Activated naive CD4-positive, alpha-beta T cell treated with anti-CD3 and anti-CD28 coated beads, Interleukin-2, amount 50 U/mL, for 72 hours (primary cell): ENCODE results near the gene GSG1L2. TPM values are rescaled to one million over a fixed set of nuclear protein-coding genes. Genes with fewer than 3 reads are reported as not detected.

ENCODE experiments used
- ATAC-seq, 2 donors: fragments of 150-1000 bp; cut with Tn5 transposase; 2 replicates each; pipeline ENCODE4 v1.10.0; 2021; ENCODE audit warnings: mild to moderate bottlenecking in 2 of 2, moderate library complexity in 2 of 2
- DNase-seq, 2 donors: peaks; one replicate each; pipeline ENCODE4 v3.0.0; 2021 to 2022; ENCODE audit warnings: low spot score in 2 of 2
- H3K27ac Mint-ChIP-seq, 2 donors: one replicate each; pipeline ENCODE4 v1.8.0; 2022; ENCODE audit warnings: mild to moderate bottlenecking in 2 of 2, mixed read lengths in 2 of 2
- H3K36me3 Mint-ChIP-seq, 2 donors: one replicate each; pipeline ENCODE4 v1.8.0; 2022; ENCODE audit warnings: mixed read lengths in 2 of 2
- H3K9me3 Mint-ChIP-seq, 2 donors: one replicate each; pipeline ENCODE4 v1.8.0; 2022; ENCODE audit warnings: mixed read lengths in 2 of 2
- total RNA-seq, 2 donors: library from RNA; stranded (reverse); gene quantifications; one replicate each; pipeline ENCODE4 v1.2.3, GENCODE V29; 2022

GSG1L2 gene
- total RNA-seq, 2 donors from 2014 or later: not detected

GRCh38 chr17:9830711-9831110 lies 8.8 kb upstream of the GSG1L2 start:
- H3K27ac Mint-ChIP-seq: no peak overlapping the region
- ATAC-seq: no peak
- H3K9me3 Mint-ChIP-seq: no peaks in the 10 kb centered on the region
- no peak for DNase-seq
- no peaks in the 10 kb centered on the region for H3K36me3 Mint-ChIP-seq

DNA sequence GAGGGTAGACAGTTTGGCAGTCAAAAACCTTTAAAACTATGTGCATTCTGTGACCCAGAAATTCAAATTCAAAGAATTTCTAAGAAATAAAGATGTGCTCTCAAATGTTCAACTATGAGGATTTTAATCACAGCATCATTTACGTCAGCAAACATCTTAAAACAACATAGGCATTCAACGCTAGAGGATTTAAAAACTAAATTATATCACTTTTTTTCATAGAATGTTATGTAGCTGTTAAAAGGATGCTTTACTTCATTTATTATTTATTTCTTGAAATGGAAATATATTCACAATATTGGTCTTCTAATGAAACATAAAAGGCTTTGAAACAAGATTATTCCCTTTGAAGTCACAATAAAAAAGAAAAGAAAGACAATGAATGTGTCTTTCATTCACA lies 7.5 kb upstream of the GSG1L2 start:
- Mint-ChIP-seq H3K9me3 (no peaks in the 10 kb centered on the region), H3K27ac (no peak overlapping the region), H3K36me3 (no peaks in the 10 kb centered on the region)
- ATAC-seq (no peak), DNase-seq (no peak)

DNA sequence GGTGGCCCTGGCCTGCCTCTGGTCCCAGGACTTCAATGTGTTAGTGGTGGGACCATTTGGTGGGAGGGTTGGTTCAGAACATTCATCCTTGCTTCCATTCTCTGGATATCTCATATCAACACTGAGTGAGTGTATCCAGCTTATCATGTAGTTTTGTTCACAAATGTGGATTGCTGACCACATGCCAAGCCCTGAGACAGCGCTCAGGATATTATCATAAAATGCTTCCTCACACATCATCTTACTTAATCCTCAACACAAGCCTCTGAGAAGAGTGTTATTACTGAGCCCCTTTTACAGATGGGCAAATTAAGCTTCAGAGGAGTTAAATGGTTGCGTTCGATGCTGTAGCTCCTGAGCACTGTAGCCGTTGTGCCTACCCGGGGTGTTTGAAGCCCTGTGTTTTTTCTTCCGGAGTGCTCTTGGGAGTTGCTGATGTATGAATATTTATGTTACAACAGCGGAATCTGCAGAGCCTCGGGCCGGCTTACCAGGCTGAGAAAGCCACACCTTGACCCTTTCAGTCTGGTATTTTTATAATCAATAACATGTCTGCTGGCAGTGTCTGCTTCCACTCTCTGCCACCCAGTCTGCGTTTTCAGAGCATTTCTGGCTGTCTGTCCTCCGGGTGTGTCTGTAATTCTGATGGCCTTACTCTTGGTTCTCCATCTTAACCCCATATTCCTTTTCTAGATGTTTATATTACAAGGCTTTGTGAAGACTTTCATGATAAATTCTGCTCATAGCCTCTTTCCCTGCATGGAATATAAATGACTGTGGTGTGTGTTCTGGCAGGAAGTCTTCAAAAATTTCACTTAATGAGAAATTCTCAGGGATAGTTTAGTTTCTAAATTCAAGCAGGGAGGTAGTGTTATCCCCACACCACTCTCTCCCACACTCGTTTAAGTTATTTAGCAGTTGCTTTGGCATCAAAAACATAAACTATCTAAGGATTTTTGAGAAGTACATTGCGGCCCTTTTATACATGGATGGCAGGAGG lies 6.7 kb upstream of the GSG1L2 start:
- Mint-ChIP-seq H3K9me3 (no peaks in the 10 kb centered on the region), H3K36me3 (no peaks in the 10 kb centered on the region), H3K27ac (no peak overlapping the region)
- DNase-seq (no peak), ATAC-seq (no peak)

GRCh38 chr17:9825641-9826150 lies 3.8 kb upstream of the GSG1L2 start, which contains the start of gene GLP2R:
Gene GLP2R (plus strand): TSS chr17:9825924. CDS start chr17:9826064, 140 bp downstream.
- Mint-ChIP-seq H3K9me3 (peaks cover 0 to 5% of the 10 kb centered on the region in 2 donors), H3K36me3 (peaks cover 0 to 5% of the 10 kb centered on the region in 2 donors), H3K27ac (no peak within 1 kb of the TSS)

DNA sequence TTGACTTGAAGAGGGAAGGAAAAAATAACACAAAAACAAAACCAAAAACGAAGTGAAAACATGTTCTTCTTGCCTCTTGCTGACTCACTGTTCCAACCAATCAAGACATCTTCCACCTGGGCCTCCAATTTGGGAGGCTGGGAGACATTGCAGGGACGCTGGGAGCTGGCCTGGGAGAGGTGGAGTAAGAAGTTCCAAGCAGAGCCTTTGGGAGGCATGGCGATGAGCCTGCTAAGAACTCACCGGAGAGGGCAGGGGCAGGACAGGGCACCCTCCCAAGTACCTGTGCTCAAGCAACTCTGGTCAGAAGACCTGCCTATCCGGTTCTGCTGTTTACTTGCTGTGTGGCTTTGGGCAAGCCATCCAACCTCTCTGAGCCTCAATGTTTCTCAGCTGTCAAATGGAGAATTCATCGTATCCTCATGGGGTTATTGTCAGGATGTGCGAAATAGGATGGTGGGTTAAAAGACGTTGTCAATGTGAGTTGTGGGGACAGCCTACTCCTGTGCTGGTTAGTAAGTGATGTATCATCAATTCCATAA lies 3.0 kb upstream of the GSG1L2 start:
- Mint-ChIP-seq H3K27ac (no peak overlapping the region), H3K9me3 (peaks cover 0 to 5% of the 10 kb centered on the region in 2 donors), H3K36me3 (peaks cover 0 to 5% of the 10 kb centered on the region in 2 donors)
- DNase-seq (no peak), ATAC-seq (no peak)

More at GRCh38 chr17:9825641-9826150, 3.8 kb upstream of the GSG1L2 start, which contains the start of gene GLP2R:
- DNase-seq: no peak
- ATAC-seq: no peak

DNA sequence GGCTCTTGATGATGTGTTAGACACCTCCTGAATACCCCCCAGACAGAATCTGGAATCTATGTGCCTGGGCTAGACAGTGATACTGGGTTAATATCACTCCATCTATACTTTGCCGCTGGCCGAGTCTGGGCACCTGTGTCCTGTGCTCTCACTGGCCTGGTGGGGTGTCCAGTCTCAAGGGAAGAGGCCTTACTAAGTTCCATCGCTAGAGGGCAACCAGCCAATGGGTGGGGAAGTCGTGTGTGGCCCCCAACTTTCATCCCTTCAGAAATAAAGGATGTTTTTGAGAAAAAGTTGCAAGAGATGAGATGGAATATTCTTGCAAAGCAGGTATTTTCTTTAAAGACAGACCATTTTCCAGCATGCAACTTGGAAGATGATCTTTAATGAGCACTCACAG lies 2.2 kb upstream of the GSG1L2 start:
- DNase-seq (no peak), ATAC-seq (no peak)
- Mint-ChIP-seq H3K36me3 (peaks cover 0 to 5% of the 10 kb centered on the region in 2 donors), H3K27ac (no peak overlapping the region), H3K9me3 (peaks cover 0 to 5% of the 10 kb centered on the region in 2 donors)

DNA sequence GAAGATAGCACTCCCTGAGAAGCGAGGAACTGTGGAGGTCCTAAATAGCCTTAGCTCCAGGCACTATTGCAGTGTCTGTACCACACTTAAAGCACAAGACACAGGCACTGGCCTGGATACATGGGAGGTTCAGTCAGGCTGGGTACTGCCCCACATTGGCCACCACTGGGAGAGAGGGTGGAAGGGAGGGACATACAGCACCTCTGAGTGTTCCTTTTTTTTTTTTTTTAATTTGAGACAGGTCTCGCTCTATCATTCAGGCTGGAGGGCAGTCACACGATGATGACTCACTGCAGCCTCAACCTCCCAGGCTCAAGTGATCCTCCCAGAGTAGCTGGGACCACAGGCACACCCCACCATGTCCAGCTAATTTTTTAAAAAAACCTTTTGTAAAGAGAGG lies 1.4 kb downstream of the GSG1L2 start:
- H3K36me3 Mint-ChIP-seq: peaks cover 0 to 5% of the 10 kb centered on the region in 2 donors
- no peak overlapping the region for H3K27ac Mint-ChIP-seq
- ATAC-seq (no peak), DNase-seq (no peak)
- H3K9me3 Mint-ChIP-seq: peaks cover 8 to 12% of the 10 kb centered on the region in 2 donors

DNA sequence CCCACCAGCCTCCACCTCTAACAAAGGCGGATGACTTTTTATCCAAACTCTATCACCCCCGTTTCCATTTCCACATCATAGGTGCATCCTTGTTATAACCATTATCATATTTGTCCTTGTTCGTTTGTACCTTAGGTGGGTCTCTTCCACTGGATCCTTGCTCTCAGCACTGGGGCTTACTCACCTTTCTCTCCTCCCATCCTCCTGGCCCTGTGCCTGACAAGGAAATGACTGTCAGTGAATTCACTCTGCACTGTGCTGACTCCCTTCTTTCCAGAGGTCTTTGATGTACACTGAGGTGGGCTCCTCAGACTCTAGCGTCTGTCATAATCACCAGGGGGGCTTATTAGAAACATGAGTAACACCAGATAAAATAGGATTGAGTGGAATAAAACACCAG lies 3.1 kb downstream of the GSG1L2 start:
- ATAC-seq (no peak), DNase-seq (no peak)
- peaks cover 0 to 5% of the 10 kb centered on the region in 2 donors for H3K36me3 Mint-ChIP-seq
- H3K27ac Mint-ChIP-seq: no peak overlapping the region
- peaks cover 8 to 12% of the 10 kb centered on the region in 2 donors for H3K9me3 Mint-ChIP-seq

- no peak for ATAC-seq
- Mint-ChIP-seq H3K36me3 (no peaks in the 10 kb centered on the region), H3K27ac (no peak overlapping the region), H3K9me3 (peaks cover 7 to 8% of the 10 kb centered on the region in 2 donors)
- DNase-seq: no peak
Measured at GRCh38 chr17:9817086-9817485, 4.8 kb downstream of the GSG1L2 start.

- no peak for ATAC-seq
- no peak for DNase-seq
- H3K9me3 Mint-ChIP-seq: peaks cover 7 to 8% of the 10 kb centered on the region in 2 donors
- no peaks in the 10 kb centered on the region for H3K36me3 Mint-ChIP-seq
- no peak overlapping the region for H3K27ac Mint-ChIP-seq
Measured at GRCh38 chr17:9816472-9816871, 5.4 kb downstream of the GSG1L2 start.

DNA sequence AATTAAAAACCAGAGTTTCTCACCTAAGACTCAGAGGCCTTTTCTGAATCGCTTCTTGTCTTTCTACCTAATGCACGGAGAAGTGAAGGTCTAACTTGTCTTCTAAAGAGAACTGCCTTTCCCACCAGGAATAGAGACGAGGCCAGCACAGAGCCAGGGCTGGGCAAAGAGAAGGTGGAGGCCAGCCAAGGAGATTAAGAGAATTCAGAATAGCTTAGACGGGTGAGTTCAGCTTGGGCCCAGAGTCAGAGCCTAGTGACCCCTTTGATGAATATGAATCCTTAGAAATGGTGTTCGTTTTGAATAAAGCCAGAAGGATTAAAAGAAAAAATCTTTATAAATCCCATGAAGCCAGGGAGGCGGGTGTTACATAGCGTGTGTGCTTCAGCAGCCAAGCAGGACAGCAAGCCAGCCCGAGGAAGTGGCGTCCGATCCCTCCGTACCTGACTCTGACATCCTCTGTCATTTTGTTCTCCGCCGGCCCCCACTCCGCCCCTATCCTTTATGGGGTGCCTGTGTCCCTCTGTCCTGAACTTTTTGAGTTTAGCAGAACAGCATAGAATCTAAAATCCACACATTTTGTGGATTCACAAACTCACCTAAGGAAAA lies 7.4 kb downstream of the GSG1L2 start:
- Mint-ChIP-seq H3K36me3 (no peaks in the 10 kb centered on the region), H3K9me3 (peaks cover 7 to 8% of the 10 kb centered on the region in 2 donors), H3K27ac (no peak overlapping the region)
- DNase-seq (no peak), ATAC-seq (no peak)

- ATAC-seq (no peak), DNase-seq (no peak)
- Mint-ChIP-seq H3K27ac (no peak overlapping the region), H3K9me3 (peaks cover 7 to 8% of the 10 kb centered on the region in 2 donors), H3K36me3 (no peaks in the 10 kb centered on the region)
Measured at GRCh38 chr17:9813166-9813565, 8.7 kb downstream of the GSG1L2 start.

- H3K27ac Mint-ChIP-seq: no peak overlapping the region
- DNase-seq (no peak), ATAC-seq (no peak)
- H3K9me3 Mint-ChIP-seq: peaks cover 5% of the 10 kb centered on the region in 2 donors
- H3K36me3 Mint-ChIP-seq: no peaks in the 10 kb centered on the region
Measured at GRCh38 chr17:9811537-9811936, 10.3 kb downstream of the GSG1L2 start.

DNA sequence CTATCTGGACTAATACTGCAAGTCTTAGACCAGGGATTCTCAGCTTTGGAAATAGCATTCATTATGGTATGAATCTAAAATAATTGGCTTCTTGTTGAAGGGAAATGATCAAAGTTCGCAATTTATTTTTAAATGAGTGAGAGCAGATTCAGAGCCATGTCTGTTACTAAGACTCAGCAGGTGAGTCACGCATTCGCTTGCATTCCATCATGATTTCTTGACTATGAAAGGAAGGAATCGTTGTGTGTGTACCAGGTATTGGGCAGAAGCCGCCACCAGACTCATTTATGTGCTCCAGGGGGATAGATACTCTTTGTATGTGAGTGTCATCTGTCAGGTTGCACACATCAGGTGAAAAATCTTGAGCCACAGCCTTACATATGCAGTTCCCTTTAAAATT lies 10.8 kb downstream of the GSG1L2 start:
- H3K9me3 Mint-ChIP-seq: peaks cover under 1% of the 10 kb centered on the region in 2 donors
- H3K27ac Mint-ChIP-seq: no peak overlapping the region
- DNase-seq (no peak), ATAC-seq (no peak)
- H3K36me3 Mint-ChIP-seq: no peaks in the 10 kb centered on the region

- ATAC-seq (no peak), DNase-seq (no peak)
- H3K36me3 Mint-ChIP-seq: no peaks in the 10 kb centered on the region
- H3K9me3 Mint-ChIP-seq: no peaks in the 10 kb centered on the region
- no peak overlapping the region for H3K27ac Mint-ChIP-seq
Measured at GRCh38 chr17:9810100-9810949, 11.6 kb downstream of the GSG1L2 start.

- no peaks in the 10 kb centered on the region for H3K36me3 Mint-ChIP-seq
- no peak for DNase-seq
- H3K9me3 Mint-ChIP-seq: no peaks in the 10 kb centered on the region
- H3K27ac Mint-ChIP-seq: no peak overlapping the region
- ATAC-seq: no peak
Measured at GRCh38 chr17:9809409-9809808, 12.5 kb downstream of the GSG1L2 start.
